ENCODE results near the gene C11orf52.

Gene C11orf52

GRCh38 chr11:111905411-111905810 is 13.3 kb upstream of the C11orf52 start:
- Histone ChIP-seq H3K27me3 (ENCODE audit: low read depth) (no peaks in the 10 kb centered on the region; the same call in 1 of the 2 replicates), H3K36me3 (replicated peaks) (no peaks in the 10 kb centered on the region)
- in situ Hi-C loops (cut with MboI; ENCODE audit: low sequenced_read_pairs) = no loop called here

GRCh38 chr11:111906680-111907079 is 12.0 kb upstream of the C11orf52 start:
- H3K4me3 ChIP-seq = no peak overlapping the region
- no peak for DNase-seq (ENCODE audit: low spot score in 2 of 2)
- no peaks in the 10 kb centered on the region for H3K36me3 ChIP-seq (replicated peaks)
- H3K27me3 ChIP-seq (ENCODE audit: low read depth) = no peaks in the 10 kb centered on the region; the same call in 1 of the 2 replicates
- no peaks in the 10 kb centered on the region for H3K9me3 ChIP-seq
- in situ Hi-C loops (cut with MboI; ENCODE audit: low sequenced_read_pairs) = no loop called here
- H3K4me1 ChIP-seq = no peaks in the 10 kb centered on the region

More at GRCh38 chr11:111905411-111905810, 13.3 kb upstream of the C11orf52 start:
- H3K9me3 ChIP-seq = no peaks in the 10 kb centered on the region
- H3K4me3 ChIP-seq = no peak overlapping the region
- DNase-seq (ENCODE audit: low spot score in 2 of 2) = no peak
- no peaks in the 10 kb centered on the region for H3K4me1 ChIP-seq

- Histone ChIP-seq H3K4me3 (no peak overlapping the region), H3K4me1 (peaks cover under 1% of the 10 kb centered on the region; the same call in 1 of the 2 replicates), H3K9me3 (no peaks in the 10 kb centered on the region), H3K27me3 (ENCODE audit: low read depth) (no peaks in the 10 kb centered on the region; the same call in 1 of the 2 replicates), H3K36me3 (replicated peaks) (no peaks in the 10 kb centered on the region)
- DNase-seq (ENCODE audit: low spot score in 2 of 2) = no peak
- in situ Hi-C loops (cut with MboI; ENCODE audit: low sequenced_read_pairs) = no loop called here
Measured at GRCh38 chr11:111908639-111909305, 9.9 kb upstream of the C11orf52 start.

- Histone ChIP-seq H3K4me1 (peaks cover 6% of the 10 kb centered on the region), H3K36me3 (replicated peaks) (no peaks in the 10 kb centered on the region), H3K27me3 (ENCODE audit: low read depth) (no peaks in the 10 kb centered on the region), H3K9me3 (no peaks in the 10 kb centered on the region), H3K4me3 (no peak overlapping the region)
- DNase-seq (ENCODE audit: low spot score in 2 of 2) = no peak
- in situ Hi-C loops (cut with MboI; ENCODE audit: low sequenced_read_pairs) = no loop called here
Measured at GRCh38 chr11:111909378-111909777, 9.3 kb upstream of the C11orf52 start.

- no peak for DNase-seq (ENCODE audit: low spot score in 2 of 2)
- Histone ChIP-seq H3K27me3 (ENCODE audit: low read depth) (no peaks in the 10 kb centered on the region), H3K9me3 (no peaks in the 10 kb centered on the region), H3K4me3 (no peak overlapping the region), H3K36me3 (replicated peaks) (no peaks in the 10 kb centered on the region), H3K4me1 (peaks cover 8% of the 10 kb centered on the region)
- in situ Hi-C loops (cut with MboI; ENCODE audit: low sequenced_read_pairs) = no loop called here
Measured at GRCh38 chr11:111910676-111911562, 7.8 kb upstream of the C11orf52 start.

- Histone ChIP-seq H3K9me3 (no peaks in the 10 kb centered on the region), H3K27me3 (ENCODE audit: low read depth) (no peaks in the 10 kb centered on the region), H3K4me3 (no peak within 1 kb of the TSS), H3K4me1 (peaks cover 8% of the 10 kb centered on the region), H3K36me3 (replicated peaks) (no peaks in the 10 kb centered on the region)
- DNase-seq (ENCODE audit: low spot score in 2 of 2) = no peak
- in situ Hi-C loops (cut with MboI; ENCODE audit: low sequenced_read_pairs) = no loop called here
Measured at GRCh38 chr11:111911563-111912401, 6.9 kb upstream of the C11orf52 start, which contains the start of gene CRYAB. CRYAB (minus strand) TSS chr11:111911770; CDS start chr11:111911724, 46 bp downstream.

- no peaks in the 10 kb centered on the region for H3K36me3 ChIP-seq (replicated peaks)
- peaks cover 8% of the 10 kb centered on the region for H3K4me1 ChIP-seq
- in situ Hi-C loops (cut with MboI; ENCODE audit: low sequenced_read_pairs) = no loop called here
- H3K4me3 ChIP-seq = no peak within 1 kb of the TSS
- no peak for DNase-seq (ENCODE audit: low spot score in 2 of 2)
- no peaks in the 10 kb centered on the region for H3K27me3 ChIP-seq (ENCODE audit: low read depth)
- H3K9me3 ChIP-seq = no peaks in the 10 kb centered on the region
Measured at GRCh38 chr11:111912535-111912934, 6.2 kb upstream of the C11orf52 start, which contains the start of gene HSPB2. HSPB2 (plus strand) TSS chr11:111912734; CDS start chr11:111912830, 96 bp downstream.

GRCh38 chr11:111913031-111913861 is 5.5 kb upstream of the C11orf52 start:
- peaks cover 8% of the 10 kb centered on the region for H3K4me1 ChIP-seq
- no peaks in the 10 kb centered on the region for H3K27me3 ChIP-seq (ENCODE audit: low read depth)
- H3K4me3 ChIP-seq = no peak overlapping the region
- in situ Hi-C loops (cut with MboI; ENCODE audit: low sequenced_read_pairs) = no loop called here
- no peaks in the 10 kb centered on the region for H3K9me3 ChIP-seq
- H3K36me3 ChIP-seq (replicated peaks) = no peaks in the 10 kb centered on the region
- DNase-seq (ENCODE audit: low spot score in 2 of 2) = no peak

- DNase-seq (ENCODE audit: low spot score in 2 of 2) = peak in 1 of 2 experiments; percentile 23
- no peak overlapping the region for H3K4me3 ChIP-seq
- H3K36me3 ChIP-seq (replicated peaks) = no peaks in the 10 kb centered on the region
- in situ Hi-C loops (cut with MboI; ENCODE audit: low sequenced_read_pairs) = no loop called here
- no peaks in the 10 kb centered on the region for H3K9me3 ChIP-seq
- H3K4me1 ChIP-seq = peaks cover 8% of the 10 kb centered on the region
- H3K27me3 ChIP-seq (ENCODE audit: low read depth) = no peaks in the 10 kb centered on the region
Measured at GRCh38 chr11:111913997-111914396, 4.7 kb upstream of the C11orf52 start.

GRCh38 chr11:111916768-111917167 is 1.9 kb upstream of the C11orf52 start:
- no peak for DNase-seq (ENCODE audit: low spot score in 2 of 2)
- Histone ChIP-seq H3K4me3 (no peak overlapping the region), H3K27me3 (ENCODE audit: low read depth) (no peaks in the 10 kb centered on the region), H3K4me1 (peaks cover 8% of the 10 kb centered on the region), H3K9me3 (no peaks in the 10 kb centered on the region), H3K36me3 (replicated peaks) (no peaks in the 10 kb centered on the region)
- in situ Hi-C loops (cut with MboI; ENCODE audit: low sequenced_read_pairs) = no loop called here

GRCh38 chr11:111917312-111917711 is 1.4 kb upstream of the C11orf52 start:
- peaks cover 8% of the 10 kb centered on the region for H3K4me1 ChIP-seq
- H3K27me3 ChIP-seq (ENCODE audit: low read depth) = no peaks in the 10 kb centered on the region
- DNase-seq (ENCODE audit: low spot score in 2 of 2) = no peak
- no peak overlapping the region for H3K4me3 ChIP-seq
- in situ Hi-C loops (cut with MboI; ENCODE audit: low sequenced_read_pairs) = no loop called here
- H3K36me3 ChIP-seq (replicated peaks) = no peaks in the 10 kb centered on the region
- no peaks in the 10 kb centered on the region for H3K9me3 ChIP-seq

- H3K4me1 ChIP-seq = peaks cover 8% of the 10 kb centered on the region
- H3K4me3 ChIP-seq = no peak overlapping the region
- no peak for DNase-seq (ENCODE audit: low spot score in 2 of 2)
- no peaks in the 10 kb centered on the region for H3K9me3 ChIP-seq
- in situ Hi-C loops (cut with MboI; ENCODE audit: low sequenced_read_pairs) = no loop called here
- no peaks in the 10 kb centered on the region for H3K27me3 ChIP-seq (ENCODE audit: low read depth)
- no peaks in the 10 kb centered on the region for H3K36me3 ChIP-seq (replicated peaks)
Measured at GRCh38 chr11:111917788-111918187, 925 bp upstream of the C11orf52 start.

GRCh38 chr11:111920908-111921307 is 2.2 kb downstream of the C11orf52 start:
- Histone ChIP-seq H3K9me3 (no peaks in the 10 kb centered on the region), H3K27me3 (ENCODE audit: low read depth) (no peaks in the 10 kb centered on the region), H3K4me1 (peaks cover under 1% of the 10 kb centered on the region; the same call in 1 of the 2 replicates), H3K36me3 (replicated peaks) (no peaks in the 10 kb centered on the region), H3K4me3 (no peak overlapping the region)
- in situ Hi-C loops (cut with MboI; ENCODE audit: low sequenced_read_pairs) = no loop called here
- DNase-seq (ENCODE audit: low spot score in 2 of 2) = no peak
